Measurements from ENCODE around the gene KLHDC8A.
"Not testable (repeated sequence)": the region's sequence is repeated elsewhere in the genome, so short reads cannot be mapped to it uniquely, and the experiment has no call there.

The KLHDC8A gene

DNA sequence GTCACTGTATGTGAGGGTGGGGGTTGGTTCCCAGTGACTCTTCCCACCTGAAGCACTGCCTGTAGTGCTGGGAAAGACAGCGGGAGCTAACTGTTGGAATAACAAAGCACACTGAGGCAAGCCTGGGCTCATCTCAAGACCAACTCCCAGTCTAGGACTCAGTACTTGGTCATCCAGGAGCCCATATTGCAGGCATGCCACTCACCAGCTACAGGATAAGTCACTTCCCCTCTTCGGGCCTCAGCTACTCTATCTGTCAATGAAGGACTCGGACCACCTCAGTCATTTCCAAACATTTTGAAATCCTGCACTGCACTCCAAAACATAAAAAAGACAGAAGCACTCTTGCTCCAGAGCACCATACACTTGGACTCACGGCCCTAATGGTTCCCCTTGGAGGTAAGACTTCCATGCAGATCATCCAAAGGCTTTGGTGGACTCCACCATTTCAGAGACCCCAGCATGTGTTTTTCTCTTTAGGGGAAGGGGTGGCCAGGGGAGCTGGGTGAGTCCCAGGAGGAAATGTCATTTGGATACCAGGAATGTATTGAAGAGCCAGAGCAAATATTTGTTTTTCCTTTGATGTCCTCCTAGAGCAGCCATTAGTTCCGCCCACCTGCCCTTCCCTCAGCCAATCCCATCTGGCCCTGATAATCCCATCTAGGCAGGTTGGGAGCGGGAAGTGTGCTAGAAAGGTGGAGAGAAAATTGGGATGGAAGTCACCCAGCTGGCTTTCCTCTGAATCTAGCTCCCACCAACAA, 38.3 kb downstream of the KLHDC8A start:
- DNase-seq (ENCODE audit: low spot score): no peak

DNA sequence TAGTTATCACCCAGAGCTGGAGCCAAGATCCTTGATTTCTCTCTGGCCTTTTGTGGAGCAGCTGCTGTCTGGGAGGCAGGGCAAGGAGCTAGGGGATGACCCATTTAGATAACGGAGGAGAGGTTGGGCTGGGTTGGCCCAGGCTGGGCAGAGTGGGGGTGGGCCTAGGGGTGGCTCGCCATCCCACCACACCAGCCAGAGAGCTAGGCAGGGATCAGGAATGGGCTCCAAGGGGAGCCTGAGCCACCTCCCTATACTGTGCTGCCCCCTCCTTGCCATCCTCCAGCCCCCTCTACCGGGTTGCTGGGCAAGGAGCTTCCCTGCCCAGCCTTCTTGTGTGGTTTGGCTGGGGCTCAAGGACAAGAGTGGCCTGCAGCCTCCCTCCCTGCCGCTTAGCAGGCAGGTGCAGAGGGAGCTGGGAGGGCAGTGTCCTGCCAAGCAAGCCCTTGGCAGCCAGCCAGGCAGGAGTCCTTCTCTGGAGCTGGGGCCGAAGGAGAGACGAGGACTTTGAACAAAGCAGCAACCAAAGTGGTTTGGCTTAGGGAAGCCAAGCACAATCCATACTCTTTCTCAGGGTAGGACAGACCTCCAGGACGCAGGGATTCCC, 39.3 kb downstream of the KLHDC8A start:
- no peak for DNase-seq (ENCODE audit: low spot score)

DNA sequence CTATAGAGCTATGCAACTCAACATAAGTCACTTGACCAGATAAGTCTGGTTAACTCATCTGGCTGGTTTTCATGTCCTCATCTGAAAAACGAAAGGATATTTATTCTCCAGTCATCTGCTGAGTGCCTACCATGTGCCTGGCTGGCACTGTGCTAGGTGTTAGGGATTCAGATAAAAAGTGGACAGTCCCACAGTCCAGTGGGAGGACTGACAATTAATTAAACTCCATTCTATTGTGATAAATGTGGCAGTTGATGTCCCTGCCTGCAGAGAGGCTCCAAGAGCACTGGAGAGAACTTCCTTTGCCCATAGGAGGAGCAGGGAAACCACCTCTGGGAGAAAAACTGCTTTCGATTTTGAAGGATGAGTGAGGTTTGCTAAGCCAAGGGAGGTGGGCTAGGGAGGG, 40.6 kb downstream of the KLHDC8A start:
- no peak for DNase-seq (ENCODE audit: low spot score)

- DNase-seq (ENCODE audit: low spot score): no peak
These were observed 41.6 kb downstream of the KLHDC8A start for GRCh38 chr1:205315008-205315618.

DNA sequence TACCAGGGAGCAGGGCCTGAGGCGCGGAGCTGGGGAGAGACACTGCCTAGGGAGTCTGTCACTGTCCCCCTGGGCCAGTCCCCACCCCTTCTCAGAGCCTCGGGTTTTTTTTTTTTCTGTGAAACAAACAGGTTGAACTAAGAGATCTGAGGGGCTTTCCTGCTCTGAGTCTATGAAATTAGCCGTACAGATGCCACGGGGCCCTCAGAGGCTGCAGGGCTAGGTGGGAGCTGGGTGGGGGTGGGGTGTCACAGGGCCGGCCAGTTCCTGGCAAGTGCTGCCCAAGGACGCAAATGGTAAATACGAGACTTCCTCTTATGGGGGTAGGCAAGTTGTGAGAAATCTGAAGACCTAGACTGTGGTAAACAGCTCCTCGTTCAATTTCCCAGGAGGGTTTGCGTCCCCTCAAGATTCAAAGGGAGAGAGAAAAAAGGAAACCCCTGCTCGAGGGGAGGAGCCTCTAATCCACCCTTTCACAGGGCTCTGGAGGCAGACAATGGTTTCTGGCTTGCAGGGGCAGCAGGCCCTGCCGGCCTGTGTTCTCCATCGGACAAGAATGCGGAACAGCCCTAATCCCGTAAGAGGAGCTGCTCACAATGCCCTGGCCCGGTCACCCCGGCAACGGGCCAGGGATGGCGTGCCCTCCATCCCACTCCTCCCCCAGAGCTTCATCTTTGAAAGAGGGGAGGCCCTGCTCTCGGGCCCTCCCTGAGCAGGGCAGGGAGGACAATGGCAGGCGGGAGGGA, 43.0 kb downstream of the KLHDC8A start:
- peak; percentile 52 for DNase-seq (ENCODE audit: low spot score)

DNA sequence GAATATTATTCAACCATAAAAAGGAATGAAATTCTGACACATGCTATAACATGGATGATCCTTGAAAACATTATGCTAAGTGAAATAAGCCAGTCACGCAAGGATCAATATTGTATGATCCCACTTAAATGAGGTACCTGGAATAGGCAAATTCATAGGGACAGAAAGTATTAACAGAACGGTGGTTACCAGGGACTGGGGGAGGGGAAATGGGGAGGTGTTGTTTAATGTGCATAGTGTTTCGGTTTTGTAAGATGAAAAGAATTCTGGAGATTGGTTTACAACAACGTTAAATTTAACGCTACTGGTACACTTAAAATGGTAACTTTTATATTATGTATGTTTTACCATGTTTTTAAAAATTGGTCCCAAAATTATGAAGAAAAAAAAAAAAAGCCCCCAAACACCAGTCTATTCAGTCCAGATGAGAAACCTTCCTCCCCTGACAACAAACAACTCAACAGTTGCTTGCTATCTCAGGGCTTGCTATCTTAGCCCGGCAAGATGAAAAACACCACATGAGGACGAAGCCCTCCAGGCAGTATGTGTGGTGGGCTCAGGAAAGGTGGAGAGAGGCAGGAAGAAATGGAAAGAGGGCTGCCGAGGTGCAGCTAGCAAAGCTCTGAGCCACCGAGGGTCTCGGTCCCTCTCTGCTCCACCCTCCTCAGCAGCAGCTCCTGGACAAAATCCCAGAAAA, 43.7 kb downstream of the KLHDC8A start:
- no peak for DNase-seq (ENCODE audit: low spot score)

GRCh38 chr1:205310976-205311704, 45.6 kb downstream of the KLHDC8A start:
- DNase-seq (ENCODE audit: low spot score): no peak

GRCh38 chr1:205309741-205310140, 47.0 kb downstream of the KLHDC8A start:
- no peak for DNase-seq (ENCODE audit: low spot score)

DNA sequence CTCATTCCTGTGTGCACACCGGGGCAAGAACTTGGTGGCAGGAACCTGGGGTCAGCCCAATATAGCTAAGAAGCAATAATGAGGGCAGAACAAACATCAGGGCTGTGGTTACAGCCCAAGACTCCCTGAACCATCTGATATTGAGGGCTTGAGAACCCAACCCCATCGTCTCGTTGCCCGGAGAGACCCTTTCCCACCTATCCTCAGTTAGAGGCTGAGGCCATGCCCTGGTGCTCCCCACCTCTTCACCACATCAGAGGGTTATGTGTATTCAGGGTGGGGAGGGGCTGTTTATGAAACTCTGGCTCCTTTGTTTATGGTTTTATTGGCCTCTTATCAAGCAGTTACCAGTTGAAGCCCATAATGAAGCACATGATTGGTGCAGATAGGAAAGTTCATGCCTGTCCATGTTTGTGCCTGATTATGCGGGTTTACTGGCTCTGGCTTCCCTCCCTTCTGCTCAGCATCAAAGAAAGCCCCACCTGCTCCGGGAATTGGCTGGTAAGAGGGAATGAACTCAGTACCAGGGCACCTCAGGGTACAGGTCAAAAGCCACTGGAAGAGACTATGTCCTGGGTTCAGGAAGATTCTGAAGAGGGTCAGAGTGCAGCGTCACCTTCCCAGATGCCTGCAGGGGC, 49.7 kb downstream of the KLHDC8A start:
- DNase-seq (ENCODE audit: low spot score): no peak

- no peak for DNase-seq (ENCODE audit: low spot score)
These were observed 52.0 kb downstream of the KLHDC8A start for GRCh38 chr1:205304695-205305070.

GRCh38 chr1:205304046-205304694, 52.6 kb downstream of the KLHDC8A start:
- no peak for DNase-seq (ENCODE audit: low spot score)

DNA sequence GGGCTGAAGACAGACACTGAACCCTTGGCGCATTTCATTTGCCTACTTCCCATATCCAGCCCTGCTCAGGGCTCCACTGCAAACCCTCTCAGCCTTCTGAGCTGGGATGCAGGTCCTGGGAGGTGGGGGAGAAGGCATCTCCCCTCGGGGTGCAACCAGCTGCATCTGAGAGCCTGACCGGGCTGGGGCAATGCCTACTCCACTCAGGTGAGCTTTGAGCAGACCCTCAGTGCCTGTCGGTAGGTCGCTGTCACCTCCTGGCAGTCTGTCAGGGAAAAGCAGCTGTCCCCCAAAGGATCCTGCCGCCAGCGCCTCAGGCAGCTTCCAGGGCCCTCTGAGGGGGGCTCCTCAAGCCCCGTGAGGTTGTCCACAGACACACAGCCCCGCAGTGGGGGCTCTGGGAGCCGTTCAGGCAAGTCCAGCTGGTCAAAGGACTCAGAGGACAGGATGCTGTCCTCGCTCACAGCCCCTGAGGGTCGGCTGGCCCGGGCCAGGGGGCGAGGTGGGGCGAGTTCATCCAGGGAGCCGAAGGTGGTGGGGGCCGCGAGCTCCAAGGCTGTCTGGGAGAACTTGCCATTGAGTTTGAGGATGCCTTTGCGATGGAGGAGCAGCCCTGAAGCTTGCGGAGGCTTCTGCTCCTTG, 53.4 kb downstream of the KLHDC8A start:
- DNase-seq (ENCODE audit: low spot score): no peak

DNA sequence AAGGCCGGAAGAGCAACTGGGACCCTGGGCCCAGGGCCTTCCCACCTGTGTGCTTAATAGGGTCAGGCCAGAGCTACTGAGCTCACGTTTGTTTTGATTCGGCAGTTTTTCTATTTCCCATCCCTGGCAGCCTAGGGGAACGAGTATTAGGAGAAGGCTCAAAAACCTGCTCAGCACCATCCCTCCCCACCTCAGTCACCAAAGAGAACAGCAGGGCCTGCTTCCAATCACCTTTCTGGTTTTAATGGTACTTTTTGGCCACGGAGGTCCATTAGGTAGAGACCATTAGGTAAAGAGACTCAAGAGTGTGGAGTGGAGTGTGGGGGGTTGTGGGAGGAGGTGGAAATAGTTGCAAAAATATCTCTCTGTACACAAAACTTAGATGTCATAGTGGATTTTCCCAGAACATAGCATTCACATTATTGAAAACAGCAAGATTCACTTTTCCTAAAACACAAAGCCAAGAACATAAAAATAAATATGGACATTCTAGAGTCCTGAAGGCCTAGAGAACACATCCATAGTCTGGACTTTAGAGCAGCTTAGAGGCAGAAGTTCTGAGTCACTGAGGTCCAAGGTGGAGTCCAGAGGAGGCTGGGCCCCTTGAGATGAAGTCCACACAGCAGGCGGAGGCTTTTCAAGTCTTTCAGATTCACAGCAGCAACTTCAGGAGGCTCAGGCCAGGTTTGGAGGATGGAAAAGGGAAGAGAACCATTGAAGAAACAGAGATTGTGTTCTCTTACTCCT, 54.7 kb downstream of the KLHDC8A start:
- no peak for DNase-seq (ENCODE audit: low spot score)

DNA sequence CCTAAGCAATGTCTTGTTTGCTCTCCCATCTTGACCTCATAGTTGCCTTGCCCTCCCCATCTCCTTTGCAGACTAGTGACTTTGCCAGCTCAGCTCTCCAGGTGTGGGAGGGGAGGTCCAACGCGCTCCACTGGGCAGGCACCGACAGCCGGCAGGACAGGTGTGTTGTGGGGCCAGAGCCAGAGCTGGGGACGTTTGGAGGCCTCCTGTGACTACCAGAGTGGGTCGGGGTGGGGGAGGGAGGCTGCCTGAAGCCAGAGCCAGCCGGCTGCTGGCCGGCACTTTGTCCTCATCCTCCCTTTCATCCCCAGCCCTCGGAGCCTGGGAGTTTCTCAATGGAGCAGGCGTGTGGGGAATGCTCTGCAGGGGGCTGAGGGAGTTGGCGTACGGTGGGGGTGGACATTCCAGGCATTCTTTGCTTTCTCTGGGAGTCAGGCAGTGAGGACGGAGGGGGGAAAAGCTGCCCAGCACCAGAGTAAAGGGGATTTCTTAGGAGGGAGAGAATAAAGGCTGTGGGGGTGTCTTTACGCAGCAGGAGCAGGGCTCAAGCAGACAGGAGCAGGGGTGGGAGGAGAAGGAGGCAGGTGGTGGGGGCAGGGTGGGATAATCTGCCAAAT, 55.4 kb downstream of the KLHDC8A start:
- DNase-seq (ENCODE audit: low spot score): no peak

DNA sequence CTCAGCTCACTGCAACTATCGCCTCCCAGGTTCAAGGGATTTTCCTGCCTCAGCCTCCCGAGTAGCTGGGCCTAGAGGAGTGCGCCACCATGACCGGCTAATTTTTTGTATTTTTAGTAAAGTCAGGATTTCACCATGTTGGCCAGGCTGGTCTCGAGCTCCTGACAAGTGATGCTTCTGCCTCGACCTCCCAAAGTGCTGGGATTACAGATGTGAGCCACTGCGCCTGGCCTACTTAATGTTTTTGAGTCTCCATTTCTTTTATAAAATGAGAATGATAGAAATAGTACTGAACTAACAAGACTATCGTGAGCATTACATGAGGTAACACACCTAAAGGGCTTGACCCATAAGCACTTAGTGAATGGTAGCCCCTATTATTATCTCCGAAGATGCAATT, 56.6 kb downstream of the KLHDC8A start:
- DNase-seq (ENCODE audit: low spot score): no peak

DNA sequence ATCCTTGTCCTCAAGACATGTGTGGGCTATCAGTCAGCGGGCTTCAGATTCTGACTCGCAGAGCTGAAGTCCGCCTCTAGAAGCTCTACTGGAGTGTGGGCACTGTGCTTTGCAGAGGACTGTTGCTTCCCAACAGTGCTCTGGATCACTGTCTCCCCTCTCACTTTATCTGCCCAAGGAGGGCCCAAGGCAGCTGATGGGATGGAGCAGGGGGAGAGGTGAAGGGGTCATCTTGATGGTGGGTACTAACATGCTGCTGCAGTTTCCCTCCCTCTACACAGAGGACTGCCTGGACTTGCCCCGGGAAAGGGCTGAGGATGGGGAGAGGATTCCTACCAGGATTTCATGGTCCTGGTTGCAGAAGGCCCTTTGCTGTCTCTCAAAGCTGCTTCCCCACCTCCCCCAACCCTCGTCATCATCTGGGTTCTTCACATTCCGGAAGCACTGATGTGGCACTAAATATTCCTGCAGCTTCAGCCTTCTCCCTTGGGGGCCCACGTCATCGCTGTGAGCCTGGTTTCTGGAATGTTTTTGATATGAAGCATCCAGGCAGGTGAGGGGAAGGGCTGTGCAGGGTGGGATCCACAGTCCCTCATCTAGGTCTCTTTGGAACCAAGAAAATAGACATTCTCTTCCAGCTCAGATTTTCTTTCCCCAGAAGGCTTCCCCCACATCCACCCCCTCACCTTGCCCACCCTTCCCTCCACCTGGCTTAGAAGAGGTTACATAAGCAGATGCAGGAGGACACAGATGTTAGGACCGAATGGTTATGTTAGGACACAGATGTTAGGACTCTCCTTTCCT, 58.3 kb downstream of the KLHDC8A start:
- DNase-seq (ENCODE audit: low spot score): no peak

GRCh38 chr1:205297546-205298177, 59.1 kb downstream of the KLHDC8A start:
- not testable (repeated sequence) for DNase-seq (ENCODE audit: low spot score)
